M059J (cell line): Measurements from ENCODE around the gene PALD1. TPM values are rescaled to one million over a fixed set of nuclear protein-coding genes. Genes with fewer than 3 reads are reported as not detected.
A peak's percentile ranks its signal among the peaks of the same experiment; 100 is the strongest.

Experiments
- DNase-seq: peaks from one replicate; pipeline ENCODE4 v3.0.0-alpha.2; 2012; ENCODE audit warnings: low read depth
- total RNA-seq: library from RNA; depleted of rRNA; stranded (reverse); fragments of >200 nt; shearing (Covaris generic); gene quantifications from 2 replicates; pipeline ENCODE4 v1.2.3, GENCODE V29; 2014; rRNA removed

PALD1 gene
- 0.20 TPM in 1 of 2 replicates, not detected in the other for total RNA-seq

GRCh38 chr10:70478191-70479164 lies at the start of gene PALD1:
TSS of gene PALD1 (plus strand) at chr10:70478767. CDS start at chr10:70525952, 47,185 bp downstream.
- DNase-seq, result peak; percentile 51

GRCh38 chr10:70430493-70431445 lies 47.8 kb upstream of the PALD1 start:
- peak; percentile 22 for DNase-seq

GRCh38 chr10:70432101-70432500 lies 46.5 kb upstream of the PALD1 start:
- DNase-seq, result no peak

GRCh38 chr10:70432561-70433263 lies 45.9 kb upstream of the PALD1 start:
- DNase-seq, result no peak

GRCh38 chr10:70433581-70434280 lies 44.8 kb upstream of the PALD1 start:
- no peak for DNase-seq

GRCh38 chr10:70435241-70436085 lies 43.1 kb upstream of the PALD1 start:
- DNase-seq, result no peak

- no peak for DNase-seq
These were observed 40.8 kb upstream of the PALD1 start for GRCh38 chr10:70437721-70438120.

GRCh38 chr10:70440296-70441160 lies 38.0 kb upstream of the PALD1 start:
- DNase-seq, result no peak

GRCh38 chr10:70441161-70441894 lies 37.2 kb upstream of the PALD1 start, which contains the start of gene NODAL:
TSS of gene NODAL (minus strand) at chr10:70441681. CDS start at chr10:70441667, 14 bp downstream.
- no peak for DNase-seq

GRCh38 chr10:70441895-70442309 lies 36.7 kb upstream of the PALD1 start:
- no peak for DNase-seq

- no peak for DNase-seq
These were observed 36.1 kb upstream of the PALD1 start for GRCh38 chr10:70442332-70442988.

GRCh38 chr10:70444744-70445143 lies 33.8 kb upstream of the PALD1 start:
- no peak for DNase-seq

GRCh38 chr10:70445718-70446657 lies 32.6 kb upstream of the PALD1 start:
- DNase-seq, result no peak

- no peak for DNase-seq
These were observed 30.3 kb upstream of the PALD1 start for GRCh38 chr10:70448236-70448635.

GRCh38 chr10:70455213-70455630 lies 23.3 kb upstream of the PALD1 start:
- no peak for DNase-seq

- DNase-seq, result no peak
These were observed 22.4 kb upstream of the PALD1 start for GRCh38 chr10:70456164-70456563.
